ENCODE results near the gene FAM221B.

The FAM221B gene

GRCh38 chr9:35828716-35829083 is at the start of gene FAM221B:
FAM221B (minus strand) TSS chr9:35828732; CDS start chr9:35826161, 2,571 bp downstream.
- DNase-seq (ENCODE audit: low spot score): no peak

- DNase-seq (ENCODE audit: low spot score): no peak
These were observed 44.0 kb upstream of the FAM221B start for GRCh38 chr9:35872505-35872904.

GRCh38 chr9:35871545-35871944 is 43.0 kb upstream of the FAM221B start:
- DNase-seq (ENCODE audit: low spot score): no peak

GRCh38 chr9:35870351-35870923 is 41.9 kb upstream of the FAM221B start, which contains the start of gene OR13J1:
OR13J1 (minus strand) TSS chr9:35870401; CDS start chr9:35870401, 0 bp downstream.
- DNase-seq (ENCODE audit: low spot score): no peak

- no peak for DNase-seq (ENCODE audit: low spot score)
These were observed 41.2 kb upstream of the FAM221B start for GRCh38 chr9:35869621-35870216.

GRCh38 chr9:35868933-35869332 is 40.4 kb upstream of the FAM221B start:
- DNase-seq (ENCODE audit: low spot score): no peak

GRCh38 chr9:35867538-35867937 is 39.0 kb upstream of the FAM221B start:
- no peak for DNase-seq (ENCODE audit: low spot score)

GRCh38 chr9:35864695-35865255 is 36.2 kb upstream of the FAM221B start:
- DNase-seq (ENCODE audit: low spot score): no peak

GRCh38 chr9:35863583-35863982 is 35.1 kb upstream of the FAM221B start:
- no peak for DNase-seq (ENCODE audit: low spot score)

- no peak for DNase-seq (ENCODE audit: low spot score)
These were observed 33.8 kb upstream of the FAM221B start for GRCh38 chr9:35862328-35862727.

GRCh38 chr9:35861161-35861897 is 32.8 kb upstream of the FAM221B start:
- DNase-seq (ENCODE audit: low spot score): no peak

- no peak for DNase-seq (ENCODE audit: low spot score)
These were observed 31.4 kb upstream of the FAM221B start for GRCh38 chr9:35859990-35860339.

GRCh38 chr9:35859310-35859989 is 30.9 kb upstream of the FAM221B start:
- no peak for DNase-seq (ENCODE audit: low spot score)

GRCh38 chr9:35858458-35858857 is 29.9 kb upstream of the FAM221B start:
- no peak for DNase-seq (ENCODE audit: low spot score)

GRCh38 chr9:35856882-35857281 is 28.4 kb upstream of the FAM221B start:
- DNase-seq (ENCODE audit: low spot score): no peak

- no peak for DNase-seq (ENCODE audit: low spot score)
These were observed 27.7 kb upstream of the FAM221B start for GRCh38 chr9:35856206-35856605.

- no peak for DNase-seq (ENCODE audit: low spot score)
These were observed 25.7 kb upstream of the FAM221B start for GRCh38 chr9:35854091-35854762.

GRCh38 chr9:35852876-35853865 is 24.6 kb upstream of the FAM221B start:
- no peak for DNase-seq (ENCODE audit: low spot score)

- DNase-seq (ENCODE audit: low spot score): no peak
These were observed 23.8 kb upstream of the FAM221B start for GRCh38 chr9:35852267-35852815.

GRCh38 chr9:35847792-35848572 is 19.4 kb upstream of the FAM221B start:
- DNase-seq (ENCODE audit: low spot score): peak; percentile 14
